22Rv1 (cell line): ENCODE data around the gene ACOXL.

Experiments
- ZFX ChIP-seq: fragments of 450-650 bp; IDR thresholded peaks from 2 replicates; pipeline ENCODE4 v1.6.1; 2017; ENCODE audit warnings: antibody characterized with exemption, borderline replicate concordance
- TF ChIP-seq, protein P1 (sequence below): fragments of 450-650 bp; IDR thresholded peaks from 2 replicates; pipeline ENCODE4 v1.5.1; 2017; ENCODE audit warnings: mild to moderate bottlenecking

DNA sequence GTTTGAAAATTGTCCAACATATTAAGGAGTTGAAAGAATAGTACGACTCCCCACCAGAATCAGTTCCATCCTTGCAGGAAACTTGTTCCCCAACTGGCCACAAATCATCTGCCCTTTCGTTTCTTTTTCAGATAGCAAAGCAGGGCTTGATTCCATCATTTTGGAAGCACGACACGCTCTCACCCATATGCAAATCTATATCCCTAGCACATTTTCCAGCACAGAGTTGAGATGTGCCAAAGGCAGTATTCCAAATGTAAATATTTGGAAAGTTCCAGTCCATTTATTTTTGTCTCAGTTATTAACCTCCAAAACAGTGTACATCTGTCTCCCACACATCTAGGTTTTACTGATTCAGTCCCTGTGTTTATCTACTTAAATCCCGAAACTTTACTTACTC, 259.5 kb downstream of the ACOXL start:
- TF ChIP-seq, protein P1, sequence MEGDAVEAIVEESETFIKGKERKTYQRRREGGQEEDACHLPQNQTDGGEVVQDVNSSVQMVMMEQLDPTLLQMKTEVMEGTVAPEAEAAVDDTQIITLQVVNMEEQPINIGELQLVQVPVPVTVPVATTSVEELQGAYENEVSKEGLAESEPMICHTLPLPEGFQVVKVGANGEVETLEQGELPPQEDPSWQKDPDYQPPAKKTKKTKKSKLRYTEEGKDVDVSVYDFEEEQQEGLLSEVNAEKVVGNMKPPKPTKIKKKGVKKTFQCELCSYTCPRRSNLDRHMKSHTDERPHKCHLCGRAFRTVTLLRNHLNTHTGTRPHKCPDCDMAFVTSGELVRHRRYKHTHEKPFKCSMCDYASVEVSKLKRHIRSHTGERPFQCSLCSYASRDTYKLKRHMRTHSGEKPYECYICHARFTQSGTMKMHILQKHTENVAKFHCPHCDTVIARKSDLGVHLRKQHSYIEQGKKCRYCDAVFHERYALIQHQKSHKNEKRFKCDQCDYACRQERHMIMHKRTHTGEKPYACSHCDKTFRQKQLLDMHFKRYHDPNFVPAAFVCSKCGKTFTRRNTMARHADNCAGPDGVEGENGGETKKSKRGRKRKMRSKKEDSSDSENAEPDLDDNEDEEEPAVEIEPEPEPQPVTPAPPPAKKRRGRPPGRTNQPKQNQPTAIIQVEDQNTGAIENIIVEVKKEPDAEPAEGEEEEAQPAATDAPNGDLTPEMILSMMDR: no peak
- no peak for TF ChIP-seq ZFX
